ENCODE measurements around the gene CAP2.

Gene CAP2

DNA sequence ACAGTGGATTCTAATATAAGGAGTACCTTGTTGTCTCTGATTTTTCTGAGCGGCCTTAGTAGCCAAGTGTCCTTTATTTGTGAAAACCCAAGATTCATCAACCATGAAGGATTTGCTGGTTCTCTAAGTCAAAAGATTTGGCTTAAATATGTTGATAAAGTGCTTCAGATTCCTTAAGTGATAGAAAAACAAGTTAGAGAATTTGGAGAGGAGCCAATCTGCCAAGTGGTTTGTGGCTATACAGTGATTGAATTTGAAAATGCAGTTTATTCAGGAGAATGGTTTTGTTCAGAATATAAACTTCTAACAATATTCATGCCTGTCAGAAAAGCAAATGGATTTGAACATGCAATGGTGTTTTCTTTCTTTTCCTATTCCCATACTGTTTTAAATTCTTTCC lies 54.8 kb downstream of the CAP2 start:
- H3K79me2 ChIP-seq (ENCODE audit: insufficient read depth, low read length) = no peaks in the 10 kb centered on the region
- no peak overlapping the region for H2AFZ ChIP-seq (ENCODE audit: low read depth, low read length)
- no peak overlapping the region for H3K4me2 ChIP-seq (ENCODE audit: insufficient read depth, low read length)
- no peak overlapping the region for H3K4me3 ChIP-seq (ENCODE audit: low read depth in 1 of 2, low read length in 2 of 2)
- no peaks in the 10 kb centered on the region for H3K4me1 ChIP-seq (ENCODE audit: insufficient read depth, low read length)
- no peaks in the 10 kb centered on the region for H3K36me3 ChIP-seq (ENCODE audit: insufficient read depth, low read length)
- DNase-seq = no peak
- H3K9ac ChIP-seq (ENCODE audit: low read depth, low read length) = no peak overlapping the region
- ATAC-seq (ENCODE audit: insufficient read depth, low read depth) = no peak
- no peak for TF ChIP-seq EZH2 (IDR thresholded peaks at IDR 0.05; ENCODE audit: borderline replicate concordance, low read depth, low read length, severe bottlenecking)
- TF ChIP-seq, protein P1, sequence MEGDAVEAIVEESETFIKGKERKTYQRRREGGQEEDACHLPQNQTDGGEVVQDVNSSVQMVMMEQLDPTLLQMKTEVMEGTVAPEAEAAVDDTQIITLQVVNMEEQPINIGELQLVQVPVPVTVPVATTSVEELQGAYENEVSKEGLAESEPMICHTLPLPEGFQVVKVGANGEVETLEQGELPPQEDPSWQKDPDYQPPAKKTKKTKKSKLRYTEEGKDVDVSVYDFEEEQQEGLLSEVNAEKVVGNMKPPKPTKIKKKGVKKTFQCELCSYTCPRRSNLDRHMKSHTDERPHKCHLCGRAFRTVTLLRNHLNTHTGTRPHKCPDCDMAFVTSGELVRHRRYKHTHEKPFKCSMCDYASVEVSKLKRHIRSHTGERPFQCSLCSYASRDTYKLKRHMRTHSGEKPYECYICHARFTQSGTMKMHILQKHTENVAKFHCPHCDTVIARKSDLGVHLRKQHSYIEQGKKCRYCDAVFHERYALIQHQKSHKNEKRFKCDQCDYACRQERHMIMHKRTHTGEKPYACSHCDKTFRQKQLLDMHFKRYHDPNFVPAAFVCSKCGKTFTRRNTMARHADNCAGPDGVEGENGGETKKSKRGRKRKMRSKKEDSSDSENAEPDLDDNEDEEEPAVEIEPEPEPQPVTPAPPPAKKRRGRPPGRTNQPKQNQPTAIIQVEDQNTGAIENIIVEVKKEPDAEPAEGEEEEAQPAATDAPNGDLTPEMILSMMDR (IDR thresholded peaks at IDR 0.05; ENCODE audit: borderline replicate concordance, extremely low read depth, low read length, poor library complexity, severe bottlenecking) = no peak
- H3K9me3 ChIP-seq (ENCODE audit: insufficient read depth, low read length, severe bottlenecking) = no peaks in the 10 kb centered on the region
- no peaks in the 10 kb centered on the region for H3K27me3 ChIP-seq (ENCODE audit: insufficient read depth, low read length, poor library complexity)
- H4K20me1 ChIP-seq (ENCODE audit: insufficient read depth, low read length) = no peaks in the 10 kb centered on the region
- no peak overlapping the region for H3K27ac ChIP-seq (ENCODE audit: low read length)

DNA sequence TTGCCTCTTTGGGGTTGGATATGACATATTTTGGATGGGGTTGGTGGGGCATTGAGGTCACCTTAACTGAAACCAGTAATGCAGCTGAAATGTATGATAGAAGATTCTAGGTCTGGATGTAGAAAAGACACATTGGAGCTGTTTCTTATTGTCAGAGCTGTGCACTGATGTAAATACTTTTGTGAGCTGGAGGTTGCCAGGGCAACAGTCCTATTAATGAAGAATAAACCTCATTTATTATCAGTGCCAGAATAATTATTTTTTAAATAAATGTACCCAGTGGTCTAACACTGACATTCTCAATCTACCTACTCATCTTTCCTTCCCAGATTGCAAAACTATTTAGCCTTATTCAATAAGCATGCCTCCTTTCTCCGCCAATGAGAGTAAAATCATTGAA lies 57.0 kb downstream of the CAP2 start:
- no peak overlapping the region for H3K27ac ChIP-seq (ENCODE audit: low read length)
- H3K27me3 ChIP-seq (ENCODE audit: insufficient read depth, low read length, poor library complexity) = no peaks in the 10 kb centered on the region
- H3K9me3 ChIP-seq (ENCODE audit: insufficient read depth, low read length, severe bottlenecking) = no peaks in the 10 kb centered on the region
- no peak overlapping the region for H3K4me2 ChIP-seq (ENCODE audit: insufficient read depth, low read length)
- no peaks in the 10 kb centered on the region for H3K79me2 ChIP-seq (ENCODE audit: insufficient read depth, low read length)
- H3K4me1 ChIP-seq (ENCODE audit: insufficient read depth, low read length) = no peaks in the 10 kb centered on the region
- H3K9ac ChIP-seq (ENCODE audit: low read depth, low read length) = no peak overlapping the region
- ATAC-seq (ENCODE audit: insufficient read depth, low read depth) = no peak
- no peak for TF ChIP-seq EZH2 (IDR thresholded peaks at IDR 0.05; ENCODE audit: borderline replicate concordance, low read depth, low read length, severe bottlenecking)
- H2AFZ ChIP-seq (ENCODE audit: low read depth, low read length) = no peak overlapping the region
- H4K20me1 ChIP-seq (ENCODE audit: insufficient read depth, low read length) = no peaks in the 10 kb centered on the region
- DNase-seq = no peak
- H3K4me3 ChIP-seq (ENCODE audit: low read depth in 1 of 2, low read length in 2 of 2) = no peak overlapping the region
- H3K36me3 ChIP-seq (ENCODE audit: insufficient read depth, low read length) = no peaks in the 10 kb centered on the region

DNA sequence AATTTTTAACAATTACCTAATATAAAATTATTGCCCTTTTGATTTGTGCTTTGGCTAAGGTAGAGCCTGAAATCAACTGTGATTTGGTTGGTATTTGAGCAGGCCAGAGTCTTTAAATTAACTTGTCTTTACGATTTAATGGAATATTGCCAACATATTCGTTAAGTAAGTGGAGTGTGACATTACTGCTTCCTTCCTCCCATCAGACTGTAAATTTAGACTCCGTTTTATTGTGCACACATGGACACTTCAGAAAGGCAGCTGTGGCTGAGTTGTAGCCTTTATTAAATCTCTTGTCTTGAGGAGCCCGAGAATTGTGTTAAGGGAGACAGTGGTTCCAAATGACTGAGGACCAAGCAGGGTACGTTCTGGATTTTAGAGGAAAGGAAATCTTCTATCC lies 57.4 kb downstream of the CAP2 start:
- DNase-seq = no peak
- no peaks in the 10 kb centered on the region for H3K36me3 ChIP-seq (ENCODE audit: insufficient read depth, low read length)
- no peak overlapping the region for H3K4me2 ChIP-seq (ENCODE audit: insufficient read depth, low read length)
- TF ChIP-seq, protein P1 (IDR thresholded peaks at IDR 0.05; ENCODE audit: borderline replicate concordance, extremely low read depth, low read length, poor library complexity, severe bottlenecking) = no peak
- no peak for TF ChIP-seq EZH2 (IDR thresholded peaks at IDR 0.05; ENCODE audit: borderline replicate concordance, low read depth, low read length, severe bottlenecking)
- no peak for ATAC-seq (ENCODE audit: insufficient read depth, low read depth)
- no peak overlapping the region for H3K9ac ChIP-seq (ENCODE audit: low read depth, low read length)
- H4K20me1 ChIP-seq (ENCODE audit: insufficient read depth, low read length) = no peaks in the 10 kb centered on the region
- H3K4me3 ChIP-seq (ENCODE audit: low read depth in 1 of 2, low read length in 2 of 2) = no peak overlapping the region
- H2AFZ ChIP-seq (ENCODE audit: low read depth, low read length) = no peak overlapping the region
- no peaks in the 10 kb centered on the region for H3K27me3 ChIP-seq (ENCODE audit: insufficient read depth, low read length, poor library complexity)
- no peaks in the 10 kb centered on the region for H3K9me3 ChIP-seq (ENCODE audit: insufficient read depth, low read length, severe bottlenecking)
- no peaks in the 10 kb centered on the region for H3K4me1 ChIP-seq (ENCODE audit: insufficient read depth, low read length)
- no peaks in the 10 kb centered on the region for H3K79me2 ChIP-seq (ENCODE audit: insufficient read depth, low read length)
- no peak overlapping the region for H3K27ac ChIP-seq (ENCODE audit: low read length)

DNA sequence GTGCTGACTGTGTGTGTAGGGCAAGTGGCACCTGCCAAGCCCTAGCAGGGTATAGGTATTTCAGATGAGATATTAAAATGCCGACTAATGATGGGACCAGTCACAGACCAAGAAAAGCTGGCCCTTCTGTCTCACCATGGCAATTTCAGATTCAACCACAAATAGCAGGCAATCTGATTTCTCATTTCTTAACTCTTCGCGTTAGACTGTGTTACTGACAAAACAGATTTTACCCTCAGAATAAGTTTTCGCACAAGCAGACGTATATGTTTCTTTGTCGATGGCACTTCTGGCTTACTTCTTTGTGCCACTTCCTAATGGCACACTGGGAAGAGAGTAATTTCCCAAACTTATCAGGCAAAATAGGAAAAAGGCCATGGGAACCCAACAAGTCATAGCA lies 58.7 kb downstream of the CAP2 start:
- no peaks in the 10 kb centered on the region for H3K9me3 ChIP-seq (ENCODE audit: insufficient read depth, low read length, severe bottlenecking)
- H3K9ac ChIP-seq (ENCODE audit: low read depth, low read length) = no peak overlapping the region
- no peak overlapping the region for H3K4me3 ChIP-seq (ENCODE audit: low read depth in 1 of 2, low read length in 2 of 2)
- H3K79me2 ChIP-seq (ENCODE audit: insufficient read depth, low read length) = no peaks in the 10 kb centered on the region
- TF ChIP-seq EZH2 (IDR thresholded peaks at IDR 0.05; ENCODE audit: borderline replicate concordance, low read depth, low read length, severe bottlenecking) = no peak
- TF ChIP-seq, protein P1 (IDR thresholded peaks at IDR 0.05; ENCODE audit: borderline replicate concordance, extremely low read depth, low read length, poor library complexity, severe bottlenecking) = no peak
- H3K4me2 ChIP-seq (ENCODE audit: insufficient read depth, low read length) = no peak overlapping the region
- H3K4me1 ChIP-seq (ENCODE audit: insufficient read depth, low read length) = no peaks in the 10 kb centered on the region
- no peaks in the 10 kb centered on the region for H3K27me3 ChIP-seq (ENCODE audit: insufficient read depth, low read length, poor library complexity)
- H3K36me3 ChIP-seq (ENCODE audit: insufficient read depth, low read length) = no peaks in the 10 kb centered on the region
- no peak for DNase-seq
- H4K20me1 ChIP-seq (ENCODE audit: insufficient read depth, low read length) = no peaks in the 10 kb centered on the region
- H2AFZ ChIP-seq (ENCODE audit: low read depth, low read length) = no peak overlapping the region
- no peak for ATAC-seq (ENCODE audit: insufficient read depth, low read depth)
- H3K27ac ChIP-seq (ENCODE audit: low read length) = no peak overlapping the region
